ENCODE data around the gene FBXO5. TPM values are rescaled to one million over a fixed set of nuclear protein-coding genes. Genes with fewer than 3 reads are reported as not detected.
A peak's percentile ranks its signal among the peaks of the same experiment; 100 is the strongest.

The FBXO5 gene
- total RNA-seq, 6 experiments from 2014 or later = 0.97 to 3.0 (median 2.5) TPM

GRCh38 chr6:152981989-152982903 is 595 bp downstream of the FBXO5 start:
- DNase-seq = peak in 2 of 3 donors; percentile 56 to 61
- H3K4me1 ChIP-seq = peaks cover 0 to 24% (median 8%) of the 10 kb centered on the region in 4 donors
- 9% methylated on average over 42 of the region's 71 CpGs for WGBS (ENCODE audit: insufficient coverage, low coverage, low lambda C conversion rate, missing lambda C conversion rate)
- intact Hi-C loops (cut with DNase I) = no loop called here
- no peaks in the 10 kb centered on the region for H3K27me3 ChIP-seq
- ATAC-seq = no peak
- H3K9me3 ChIP-seq = no peaks in the 10 kb centered on the region
- H3K27ac ChIP-seq = no peak overlapping the region
- peak overlapping the region; percentile 78 to 88 (median 86) for H3K4me3 ChIP-seq
- H3K36me3 ChIP-seq = no peaks in the 10 kb centered on the region
- no peak for TF ChIP-seq CTCF (IDR thresholded peaks at IDR 0.05)
- no peak for TF ChIP-seq POLR2A (IDR thresholded peaks at IDR 0.05)

DNA sequence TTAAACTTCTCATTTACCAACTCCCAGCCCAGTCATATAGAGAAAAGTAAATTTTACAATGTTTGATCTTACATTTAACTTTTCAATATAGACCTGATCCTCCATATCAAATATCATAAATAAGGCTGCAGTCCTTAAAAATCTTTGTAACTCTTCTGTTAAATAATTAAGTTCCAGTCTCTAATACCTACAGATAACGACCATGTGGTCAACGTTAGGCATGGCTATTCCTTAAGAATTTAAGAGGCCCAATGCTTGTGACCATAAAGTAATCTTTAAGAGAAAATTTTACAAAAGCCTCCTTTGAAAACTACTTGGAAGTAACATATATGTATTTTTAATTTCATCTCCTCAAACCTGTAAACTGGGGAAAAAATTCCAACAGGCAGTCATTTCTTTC is 1.6 kb downstream of the FBXO5 start:
- TF ChIP-seq POLR2A (IDR thresholded peaks at IDR 0.05) (no peak), CTCF (IDR thresholded peaks at IDR 0.05) (no peak)
- DNase-seq = no peak
- no peak overlapping the region for H3K4me3 ChIP-seq
- 68% methylated on average over 2 of the region's 2 CpGs for WGBS (ENCODE audit: insufficient coverage, low coverage, low lambda C conversion rate, missing lambda C conversion rate)
- no peak for ATAC-seq
- H3K36me3 ChIP-seq = no peaks in the 10 kb centered on the region
- H3K9me3 ChIP-seq = no peaks in the 10 kb centered on the region
- no peaks in the 10 kb centered on the region for H3K27me3 ChIP-seq
- intact Hi-C loops (cut with DNase I) = no loop called here
- H3K27ac ChIP-seq = no peak overlapping the region
- peaks cover 0 to 24% (median 8%) of the 10 kb centered on the region in 4 donors for H3K4me1 ChIP-seq

GRCh38 chr6:152980656-152981055 is 2.2 kb downstream of the FBXO5 start:
- H3K4me1 ChIP-seq = peaks cover 0 to 24% (median 8%) of the 10 kb centered on the region in 4 donors
- H3K27me3 ChIP-seq = no peaks in the 10 kb centered on the region
- no peak for TF ChIP-seq CTCF (IDR thresholded peaks at IDR 0.05)
- no peak for TF ChIP-seq POLR2A (IDR thresholded peaks at IDR 0.05)
- intact Hi-C loops (cut with DNase I) = no loop called here
- DNase-seq (no peak), ATAC-seq (no peak)
- H3K27ac ChIP-seq = no peak overlapping the region
- 60% methylated on average over 1 of the region's 1 CpG for WGBS (ENCODE audit: insufficient coverage, low coverage, low lambda C conversion rate, missing lambda C conversion rate)
- H3K9me3 ChIP-seq = no peaks in the 10 kb centered on the region
- H3K4me3 ChIP-seq = no peak overlapping the region
- no peaks in the 10 kb centered on the region for H3K36me3 ChIP-seq

GRCh38 chr6:152979116-152979515 is 3.7 kb downstream of the FBXO5 start:
- Histone ChIP-seq H3K36me3 (no peaks in the 10 kb centered on the region), H3K27me3 (no peaks in the 10 kb centered on the region), H3K27ac (no peak overlapping the region), H3K9me3 (no peaks in the 10 kb centered on the region), H3K4me3 (no peak overlapping the region), H3K4me1 (peaks cover 0 to 25% (median 4%) of the 10 kb centered on the region in 4 donors)
- 89% methylated on average over 1 of the region's 1 CpG for WGBS (ENCODE audit: insufficient coverage, low coverage, low lambda C conversion rate, missing lambda C conversion rate)
- intact Hi-C loops (cut with DNase I) = no loop called here
- no peak for ATAC-seq
- no peak for DNase-seq
- TF ChIP-seq CTCF (IDR thresholded peaks at IDR 0.05) = no peak
- no peak for TF ChIP-seq POLR2A (IDR thresholded peaks at IDR 0.05)

Data from right lobe of liver (tissue), 6 donors.